PC-3 (cell line): Measurements from ENCODE around the gene PTK6.

Experiments used
- CTCF ChIP-seq: fragments of 300-600 bp; sonication (generic); conservative IDR thresholded peaks from 2 replicates; pipeline ENCODE4 v1.5.1; 2017; ENCODE audit warnings: antibody characterized with exemption, low read depth, mild to moderate bottlenecking, low read length
- EZH2 ChIP-seq: fragments of 300-600 bp; sonication (generic); IDR thresholded peaks from one replicate; pipeline ENCODE4 v1.6.1; 2017; ENCODE audit warnings: antibody characterized with exemption, mild to moderate bottlenecking, low read length; ENCODE audit not compliant: unreplicated experiment

- TF ChIP-seq CTCF (no peak), EZH2 (no peak)
Measured at GRCh38 chr20:63562461-63563224, 25.5 kb upstream of the PTK6 start.
